CD4-positive, alpha-beta T cell treated with Interleukin-4 for 1 hour (primary cell): ENCODE results near the gene ZNF653.
"Not testable (repeated sequence)": the region's sequence is repeated elsewhere in the genome, so short reads cannot be mapped to it uniquely, and the experiment has no call there.

Experiments used
- DNase-seq, 2 donors: peaks; one replicate each; pipeline ENCODE4 v3.0.0-alpha.2; 2020 to 2022

The ZNF653 gene

GRCh38 chr19:11453468-11454341 is 51.9 kb downstream of the ZNF653 start:
- DNase-seq, result no peak

GRCh38 chr19:11452620-11453310 is 52.9 kb downstream of the ZNF653 start:
- DNase-seq, result no peak

GRCh38 chr19:11451871-11452619 is 53.6 kb downstream of the ZNF653 start:
- DNase-seq, result no peak

GRCh38 chr19:11451327-11451870 is 54.2 kb downstream of the ZNF653 start:
- DNase-seq, result no peak

- DNase-seq, result no peak
Measured at GRCh38 chr19:11450570-11451326, 54.9 kb downstream of the ZNF653 start.

GRCh38 chr19:11448923-11449554 is 56.6 kb downstream of the ZNF653 start:
- DNase-seq, result no peak

- no peak for DNase-seq
Measured at GRCh38 chr19:11448410-11448809, 57.2 kb downstream of the ZNF653 start.

GRCh38 chr19:11447347-11448262 is 58.0 kb downstream of the ZNF653 start:
- no peak for DNase-seq

GRCh38 chr19:11446652-11447301 is 58.9 kb downstream of the ZNF653 start:
- DNase-seq, result peak; percentile 34 to 36

- DNase-seq, result no peak
Measured at GRCh38 chr19:11446271-11446651, 59.4 kb downstream of the ZNF653 start.

- no peak for DNase-seq
Measured at GRCh38 chr19:11445141-11445540, 60.5 kb downstream of the ZNF653 start.

- DNase-seq, result no peak
Measured at GRCh38 chr19:11444059-11444458, 61.6 kb downstream of the ZNF653 start.

GRCh38 chr19:11437955-11438354 is 67.7 kb downstream of the ZNF653 start:
- DNase-seq, result peak in 1 of 2 donors; percentile 74

GRCh38 chr19:11435833-11436313 is 69.8 kb downstream of the ZNF653 start:
- no peak for DNase-seq

GRCh38 chr19:11435057-11435832 is 70.4 kb downstream of the ZNF653 start, which contains the start of the genes ODAD3 and PRKCSH:
TSS of gene ODAD3 (minus strand) at chr19:11435121. CDS start at chr19:11435016, 105 bp downstream.
TSS of gene PRKCSH (plus strand) at chr19:11435635. CDS start at chr19:11436118, 483 bp downstream.
- peak; percentile 99 for DNase-seq

- DNase-seq, result no peak
Measured at GRCh38 chr19:11434703-11435056, 71.0 kb downstream of the ZNF653 start.

- not testable (repeated sequence) for DNase-seq
Measured at GRCh38 chr19:11433526-11433925, 72.1 kb downstream of the ZNF653 start.
